ENCODE data around the gene SLC4A4. TPM values are rescaled to one million over a fixed set of nuclear protein-coding genes. Genes with fewer than 3 reads are reported as not detected.

Gene SLC4A4
- total and polyA plus RNA-seq, 5 donors from 2014 or later, result not detected

GRCh38 chr4:71550220-71551165 lies 211.7 kb downstream of the SLC4A4 start:
- H3K4me3 Mint-ChIP-seq, result no peak overlapping the region
- no peaks in the 10 kb centered on the region for H3K9me3 ChIP-seq (ENCODE audit: control insufficient read depth in 2 of 2, low read length in 2 of 2)
- H3K27ac ChIP-seq (ENCODE audit: insufficient read depth, low read length, poor library complexity, severe bottlenecking), result no peak overlapping the region
- no peaks in the 10 kb centered on the region for H3K27me3 ChIP-seq (ENCODE audit: control insufficient read depth, insufficient read depth, low read length)
- H3K9me3 Mint-ChIP-seq, result peaks cover 0 to 3% (median 0%) of the 10 kb centered on the region in 7 donors
- H3K4me1 ChIP-seq (ENCODE audit: control insufficient read depth, insufficient read depth, low read length, poor library complexity, severe bottlenecking), result no peaks in the 10 kb centered on the region
- H3K4me1 Mint-ChIP-seq, result no peaks in the 10 kb centered on the region
- no peaks in the 10 kb centered on the region for H3K27me3 Mint-ChIP-seq
- no peak overlapping the region for H3K4me3 ChIP-seq (ENCODE audit: low read depth, low read length)
- DNase-seq (no peak), ATAC-seq (ENCODE audit: low read depth in 2 of 2) (no peak)
- H3K36me3 ChIP-seq (ENCODE audit: control insufficient read depth, insufficient read depth, low read length), result no peaks in the 10 kb centered on the region
- H3K27ac Mint-ChIP-seq, result no peak overlapping the region
- no peaks in the 10 kb centered on the region for H3K36me3 Mint-ChIP-seq

- no peak overlapping the region for H3K4me3 ChIP-seq (ENCODE audit: low read depth, low read length)
- no peaks in the 10 kb centered on the region for H3K9me3 ChIP-seq (ENCODE audit: control insufficient read depth in 2 of 2, low read length in 2 of 2)
- H3K27me3 ChIP-seq (ENCODE audit: control insufficient read depth, insufficient read depth, low read length), result no peaks in the 10 kb centered on the region
- Mint-ChIP-seq H3K4me3 (no peak overlapping the region), H3K4me1 (no peaks in the 10 kb centered on the region), H3K27ac (no peak overlapping the region), H3K27me3 (peaks cover 4% of the 10 kb centered on the region), H3K9me3 (peaks cover 0 to 3% (median 0%) of the 10 kb centered on the region in 7 donors), H3K36me3 (no peaks in the 10 kb centered on the region)
- H3K36me3 ChIP-seq (ENCODE audit: control insufficient read depth, insufficient read depth, low read length), result no peaks in the 10 kb centered on the region
- ATAC-seq (ENCODE audit: low read depth in 2 of 2) (no peak), DNase-seq (peak in 1 of 3 donors; percentile 2)
- no peaks in the 10 kb centered on the region for H3K4me1 ChIP-seq (ENCODE audit: control insufficient read depth, insufficient read depth, low read length, poor library complexity, severe bottlenecking)
- no peak overlapping the region for H3K27ac ChIP-seq (ENCODE audit: insufficient read depth, low read length, poor library complexity, severe bottlenecking)
These were observed 214.8 kb downstream of the SLC4A4 start for GRCh38 chr4:71553605-71554004.

- H3K27ac ChIP-seq (ENCODE audit: insufficient read depth, low read length, poor library complexity, severe bottlenecking), result no peak overlapping the region
- DNase-seq, result no peak
- H3K27me3 ChIP-seq (ENCODE audit: control insufficient read depth, insufficient read depth, low read length), result no peaks in the 10 kb centered on the region
- H3K4me1 ChIP-seq (ENCODE audit: control insufficient read depth, insufficient read depth, low read length, poor library complexity, severe bottlenecking), result no peaks in the 10 kb centered on the region
- H3K4me3 ChIP-seq (ENCODE audit: low read depth, low read length), result no peak overlapping the region
- Mint-ChIP-seq H3K27me3 (peaks cover 4% of the 10 kb centered on the region), H3K27ac (no peak overlapping the region), H3K9me3 (peaks cover 0 to 3% (median 0%) of the 10 kb centered on the region in 7 donors), H3K4me1 (no peaks in the 10 kb centered on the region), H3K36me3 (no peaks in the 10 kb centered on the region), H3K4me3 (no peak overlapping the region)
- no peak for ATAC-seq (ENCODE audit: low read depth in 2 of 2)
- no peaks in the 10 kb centered on the region for H3K36me3 ChIP-seq (ENCODE audit: control insufficient read depth, insufficient read depth, low read length)
- no peaks in the 10 kb centered on the region for H3K9me3 ChIP-seq (ENCODE audit: control insufficient read depth in 2 of 2, low read length in 2 of 2)
These were observed 215.2 kb downstream of the SLC4A4 start for GRCh38 chr4:71554025-71554424.

- H3K9me3 ChIP-seq (ENCODE audit: control insufficient read depth in 2 of 2, low read length in 2 of 2), result no peaks in the 10 kb centered on the region
- H3K4me3 ChIP-seq (ENCODE audit: low read depth, low read length), result no peak overlapping the region
- Mint-ChIP-seq H3K27ac (no peak overlapping the region), H3K36me3 (no peaks in the 10 kb centered on the region), H3K9me3 (peaks cover 0 to 3% (median 0%) of the 10 kb centered on the region in 7 donors), H3K4me3 (no peak overlapping the region), H3K4me1 (no peaks in the 10 kb centered on the region), H3K27me3 (peaks cover 4% of the 10 kb centered on the region)
- no peaks in the 10 kb centered on the region for H3K27me3 ChIP-seq (ENCODE audit: control insufficient read depth, insufficient read depth, low read length)
- DNase-seq (no peak), ATAC-seq (ENCODE audit: low read depth in 2 of 2) (no peak)
- no peak overlapping the region for H3K27ac ChIP-seq (ENCODE audit: insufficient read depth, low read length, poor library complexity, severe bottlenecking)
- no peaks in the 10 kb centered on the region for H3K4me1 ChIP-seq (ENCODE audit: control insufficient read depth, insufficient read depth, low read length, poor library complexity, severe bottlenecking)
- no peaks in the 10 kb centered on the region for H3K36me3 ChIP-seq (ENCODE audit: control insufficient read depth, insufficient read depth, low read length)
These were observed 219.4 kb downstream of the SLC4A4 start for GRCh38 chr4:71558248-71558647.

- H3K27me3 Mint-ChIP-seq, result peaks cover 4% of the 10 kb centered on the region
- no peak overlapping the region for H3K4me3 Mint-ChIP-seq
- no peak for ATAC-seq (ENCODE audit: low read depth in 2 of 2)
- no peak overlapping the region for H3K4me3 ChIP-seq (ENCODE audit: low read depth, low read length)
- H3K9me3 Mint-ChIP-seq, result peaks cover 0 to 2% (median 0%) of the 10 kb centered on the region in 7 donors
- no peak overlapping the region for H3K27ac Mint-ChIP-seq
- H3K4me1 ChIP-seq (ENCODE audit: control insufficient read depth, insufficient read depth, low read length, poor library complexity, severe bottlenecking), result no peaks in the 10 kb centered on the region
- no peak for DNase-seq
- no peaks in the 10 kb centered on the region for H3K36me3 Mint-ChIP-seq
- H3K27me3 ChIP-seq (ENCODE audit: control insufficient read depth, insufficient read depth, low read length), result no peaks in the 10 kb centered on the region
- no peak overlapping the region for H3K27ac ChIP-seq (ENCODE audit: insufficient read depth, low read length, poor library complexity, severe bottlenecking)
- H3K9me3 ChIP-seq (ENCODE audit: control insufficient read depth in 2 of 2, low read length in 2 of 2), result no peaks in the 10 kb centered on the region
- H3K36me3 ChIP-seq (ENCODE audit: control insufficient read depth, insufficient read depth, low read length), result no peaks in the 10 kb centered on the region
- no peaks in the 10 kb centered on the region for H3K4me1 Mint-ChIP-seq
These were observed 221.2 kb downstream of the SLC4A4 start for GRCh38 chr4:71559957-71560571.

- no peaks in the 10 kb centered on the region for H3K36me3 Mint-ChIP-seq
- DNase-seq (no peak), ATAC-seq (ENCODE audit: low read depth in 2 of 2) (no peak)
- no peaks in the 10 kb centered on the region for H3K9me3 ChIP-seq (ENCODE audit: control insufficient read depth in 2 of 2, low read length in 2 of 2)
- H3K36me3 ChIP-seq (ENCODE audit: control insufficient read depth, insufficient read depth, low read length), result no peaks in the 10 kb centered on the region
- no peaks in the 10 kb centered on the region for H3K27me3 ChIP-seq (ENCODE audit: control insufficient read depth, insufficient read depth, low read length)
- H3K4me1 Mint-ChIP-seq, result no peaks in the 10 kb centered on the region
- H3K4me3 Mint-ChIP-seq, result no peak overlapping the region
- no peak overlapping the region for H3K4me3 ChIP-seq (ENCODE audit: low read depth, low read length)
- peaks cover 0 to 2% (median 0%) of the 10 kb centered on the region in 7 donors for H3K9me3 Mint-ChIP-seq
- no peak overlapping the region for H3K27ac ChIP-seq (ENCODE audit: insufficient read depth, low read length, poor library complexity, severe bottlenecking)
- H3K4me1 ChIP-seq (ENCODE audit: control insufficient read depth, insufficient read depth, low read length, poor library complexity, severe bottlenecking), result no peaks in the 10 kb centered on the region
- no peak overlapping the region for H3K27ac Mint-ChIP-seq
- no peaks in the 10 kb centered on the region for H3K27me3 Mint-ChIP-seq
These were observed 226.0 kb downstream of the SLC4A4 start for GRCh38 chr4:71564775-71565174.

GRCh38 chr4:71566856-71567255 lies 228.0 kb downstream of the SLC4A4 start:
- Histone ChIP-seq H3K36me3 (ENCODE audit: control insufficient read depth, insufficient read depth, low read length) (no peaks in the 10 kb centered on the region), H3K4me1 (ENCODE audit: control insufficient read depth, insufficient read depth, low read length, poor library complexity, severe bottlenecking) (no peaks in the 10 kb centered on the region), H3K27ac (ENCODE audit: insufficient read depth, low read length, poor library complexity, severe bottlenecking) (no peak overlapping the region), H3K4me3 (ENCODE audit: low read depth, low read length) (no peak overlapping the region), H3K27me3 (ENCODE audit: control insufficient read depth, insufficient read depth, low read length) (no peaks in the 10 kb centered on the region), H3K9me3 (ENCODE audit: control insufficient read depth in 2 of 2, low read length in 2 of 2) (no peaks in the 10 kb centered on the region)
- Mint-ChIP-seq H3K4me1 (no peaks in the 10 kb centered on the region), H3K4me3 (no peak overlapping the region), H3K27me3 (no peaks in the 10 kb centered on the region), H3K9me3 (no peaks in the 10 kb centered on the region), H3K36me3 (no peaks in the 10 kb centered on the region), H3K27ac (no peak overlapping the region)
- no peak for DNase-seq
- no peak for ATAC-seq (ENCODE audit: low read depth in 2 of 2)
